ENCODE measurements around the gene CBLN3.

CBLN3 gene

GRCh38 chr14:24439257-24439656, 9.8 kb upstream of the CBLN3 start:
- no peak for DNase-seq (ENCODE audit: low read depth)

- no peak for DNase-seq (ENCODE audit: low read depth)
Observed at GRCh38 chr14:24438223-24439097, 9.0 kb upstream of the CBLN3 start.

GRCh38 chr14:24437736-24438067, 8.2 kb upstream of the CBLN3 start:
- DNase-seq (ENCODE audit: low read depth): no peak

GRCh38 chr14:24437020-24437735, 7.7 kb upstream of the CBLN3 start:
- DNase-seq (ENCODE audit: low read depth): no peak

GRCh38 chr14:24436355-24437019, 7.0 kb upstream of the CBLN3 start:
- DNase-seq (ENCODE audit: low read depth): no peak

- no peak for DNase-seq (ENCODE audit: low read depth)
Observed at GRCh38 chr14:24435998-24436354, 6.5 kb upstream of the CBLN3 start.

GRCh38 chr14:24435192-24435810, 5.8 kb upstream of the CBLN3 start:
- DNase-seq (ENCODE audit: low read depth): no peak

GRCh38 chr14:24434676-24435075, 5.2 kb upstream of the CBLN3 start:
- no peak for DNase-seq (ENCODE audit: low read depth)

- no peak for DNase-seq (ENCODE audit: low read depth)
Observed at GRCh38 chr14:24434036-24434435, 4.6 kb upstream of the CBLN3 start.

GRCh38 chr14:24432259-24433131, 3.0 kb upstream of the CBLN3 start:
- DNase-seq (ENCODE audit: low read depth): no peak

GRCh38 chr14:24431569-24432258, 2.2 kb upstream of the CBLN3 start:
- peak; percentile 88 for DNase-seq (ENCODE audit: low read depth)

GRCh38 chr14:24430682-24431568, 1.5 kb upstream of the CBLN3 start:
- peak; percentile 33 for DNase-seq (ENCODE audit: low read depth)

- peak; percentile 28 for DNase-seq (ENCODE audit: low read depth)
Observed at GRCh38 chr14:24430143-24430681, 744 bp upstream of the CBLN3 start.

GRCh38 chr14:24428628-24429394, 657 bp downstream of the CBLN3 start:
- DNase-seq (ENCODE audit: low read depth): no peak

- no peak for DNase-seq (ENCODE audit: low read depth)
Observed at GRCh38 chr14:24427537-24428508, 1.6 kb downstream of the CBLN3 start.

- no peak for DNase-seq (ENCODE audit: low read depth)
Observed at GRCh38 chr14:24426912-24427536, 2.4 kb downstream of the CBLN3 start.

All from activated T-cell treated with anti-CD3 and anti-CD28 coated beads for 1 hour (primary cell).